Panc1 (cell line): ENCODE results near the gene MDM2. TPM values are rescaled to one million over a fixed set of nuclear protein-coding genes. Genes with fewer than 3 reads are reported as not detected.

Experiments used
- ATAC-seq: fragments of 200-7000 bp; cut with Tn5 transposase; 2 replicates; pipeline ENCODE4 v1.9.1; 2020; ENCODE audit warnings: mild to moderate bottlenecking, moderate library complexity
- BruUV-seq: library from RNA; stranded (reverse); fragments of 400-500 nt; replicated peaks from 2 replicates; lab custom pipeline; 2021; lab: Mats Ljungman, UMichigan
- CTCF ChIA-PET: fragments of 300-600 bp; sonication (Branson Sonifier 250); formaldehyde crosslinking; loops from one replicate; lab custom pipeline; 2022; ENCODE audit warnings: antibody characterized with exemption; lab: Charles Lee
- POLR2A ChIA-PET: fragments of 300-600 bp; sonication (Branson Sonifier 250); formaldehyde crosslinking; loops from one replicate; lab custom pipeline; 2022; ENCODE audit warnings: antibody characterized with exemption; lab: Charles Lee
- DNase-seq: peaks from one replicate; pipeline ENCODE4 v3.0.0-alpha.2; 2010; ENCODE audit warnings: low read depth, low spot score
- H3K27ac ChIP-seq: 2 replicates; pipeline ENCODE4 v1.5.1; 2011; ENCODE audit warnings: mild to moderate bottlenecking, low read length, inconsistent platforms
- H3K27me3 ChIP-seq: fragments of 200-500 bp; sonication (Bioruptor generic); 2 replicates; pipeline ENCODE4 v1.6.0; 2014; ENCODE audit warnings: low read length, inconsistent platforms; ENCODE audit not compliant: control insufficient read depth, insufficient read depth
- H3K36me3 ChIP-seq: fragments of 200-500 bp; sonication (Bioruptor generic); 2 replicates; pipeline ENCODE4 v1.5.1; 2014; ENCODE audit warnings: inconsistent platforms, mild to moderate bottlenecking, low read length, moderate library complexity; ENCODE audit not compliant: control insufficient read depth, insufficient read depth
- H3K4me1 ChIP-seq: 2 replicates; pipeline ENCODE4 v1.5.1; 2011; ENCODE audit warnings: inconsistent platforms, mild to moderate bottlenecking, low read length, moderate library complexity; ENCODE audit not compliant: control insufficient read depth, insufficient read depth
- H3K4me3 ChIP-seq, 2 experiments: 2 replicates each; pipeline ENCODE4 v1.5.1; 2011 to 2012; ENCODE audit warnings: low read depth in 2 of 2, low read length in 2 of 2, mild to moderate bottlenecking in 2 of 2, inconsistent platforms in 1 of 2, moderate library complexity in 1 of 2
- H3K9me3 ChIP-seq: fragments of 200-500 bp; sonication (Bioruptor generic); 2 replicates; pipeline ENCODE4 v1.5.1; 2014; ENCODE audit warnings: low read depth, mild to moderate bottlenecking, inconsistent platforms, low read length, moderate library complexity; ENCODE audit not compliant: control insufficient read depth, insufficient read depth
- POLR2AphosphoS5 ChIP-seq: IDR thresholded peaks from 2 replicates; pipeline ENCODE4 v1.6.1; 2012; ENCODE audit warnings: mild to moderate bottlenecking, low read depth, low read length, moderate library complexity
- SIN3A ChIP-seq: IDR thresholded peaks from 2 replicates; pipeline ENCODE4 v1.6.1; 2012; ENCODE audit warnings: low read depth, mild to moderate bottlenecking, low read length, moderate library complexity, borderline replicate concordance; ENCODE audit not compliant: insufficient read depth
- TCF7L2 ChIP-seq: IDR thresholded peaks from 2 replicates; pipeline ENCODE4 v1.6.1; 2011; ENCODE audit warnings: mild to moderate bottlenecking, low read depth, low read length, inconsistent platforms
- in situ Hi-C: cut with HindIII; loops from 2 replicates; pipeline ENCODE4 v1.10.0; 2016; ENCODE audit warnings: low sequenced_read_pairs, low pct_unique_long_range_greater_than_20kb
- intact Hi-C: fragments of 100-400 bp; cut with micrococcal nuclease; formaldehyde crosslinking; loops from one replicate; pipeline ENCODE4 v1.10.0; 2022; ENCODE audit not compliant: unreplicated experiment
- total RNA-seq: library from RNA; stranded (reverse); gene quantifications from one replicate; pipeline ENCODE4 v1.2.1, GENCODE V29; 2021; ENCODE audit not compliant: unreplicated experiment
- TF ChIP-seq, protein P1 (sequence below): fragments of 450-650 bp; IDR thresholded peaks from 2 replicates; pipeline ENCODE4 v1.5.1; 2017; ENCODE audit warnings: mild to moderate bottlenecking
- TF ChIP-seq, protein P2 (sequence below), 2 experiments: IDR thresholded peaks; 2 replicates each; pipeline ENCODE4 v1.6.1; 2011 to 2012; ENCODE audit warnings: low read depth in 2 of 2, control low read depth in 1 of 2, low read length in 1 of 2, mild to moderate bottlenecking in 1 of 2, moderate library complexity in 1 of 2; ENCODE audit not compliant: insufficient read depth in 1 of 2

The MDM2 gene
- total RNA-seq, 1 experiment from 2014 or later: 101 TPM

DNA sequence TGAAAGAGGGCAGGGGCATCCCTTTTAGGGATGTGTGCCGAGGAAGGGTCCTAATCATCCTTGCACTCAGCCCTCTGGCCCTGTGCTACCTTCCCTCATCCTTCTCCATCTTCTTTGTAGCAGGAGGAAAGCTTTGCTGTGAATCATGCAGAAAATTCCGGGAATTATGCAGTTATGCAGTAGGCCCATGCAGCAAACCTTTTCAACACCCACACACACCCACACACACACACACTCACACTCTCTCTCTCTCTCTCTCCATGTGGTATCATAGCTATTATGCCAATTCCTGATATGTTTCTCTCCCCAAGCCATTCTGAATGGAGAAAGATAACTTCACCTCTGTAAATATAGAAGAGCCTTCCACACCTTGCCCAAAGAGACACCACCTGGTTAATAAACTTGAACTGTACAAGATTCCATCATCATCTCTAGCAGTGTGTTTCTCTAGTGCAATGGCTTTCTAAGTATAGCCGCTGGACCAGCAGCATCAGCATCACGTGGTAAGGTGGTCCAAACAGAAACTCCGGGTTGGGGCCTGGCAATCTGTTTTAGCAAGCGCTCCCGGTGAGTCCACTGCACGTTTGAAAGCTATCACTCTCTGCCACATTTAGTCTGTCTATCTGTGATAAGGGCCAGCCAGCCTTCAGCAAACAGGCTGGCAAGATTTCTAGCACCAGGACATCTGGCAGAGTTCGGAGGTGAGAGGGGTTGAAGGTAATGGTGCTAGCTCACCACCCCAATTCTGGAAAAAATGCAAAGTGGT, 57.6 kb downstream of the MDM2 start:
- Histone ChIP-seq H3K27ac (no peak overlapping the region), H3K36me3 (no peaks in the 10 kb centered on the region), H3K9me3 (no peaks in the 10 kb centered on the region), H3K4me3 (no peak overlapping the region), H3K27me3 (no peaks in the 10 kb centered on the region), H3K4me1 (no peaks in the 10 kb centered on the region)
- POLR2A ChIA-PET: no interaction called here
- intact Hi-C loops (loop anchor here (2.0 kb wide), 1 partner anchor 205 kb away; no protein-coding TSS in a partner anchor), in situ Hi-C loops (no loop called here)
- BruUV-seq: no TSS peak
- ATAC-seq (no peak), DNase-seq (no peak)
- CTCF ChIA-PET: no interaction called here
- TF ChIP-seq, protein P1, sequence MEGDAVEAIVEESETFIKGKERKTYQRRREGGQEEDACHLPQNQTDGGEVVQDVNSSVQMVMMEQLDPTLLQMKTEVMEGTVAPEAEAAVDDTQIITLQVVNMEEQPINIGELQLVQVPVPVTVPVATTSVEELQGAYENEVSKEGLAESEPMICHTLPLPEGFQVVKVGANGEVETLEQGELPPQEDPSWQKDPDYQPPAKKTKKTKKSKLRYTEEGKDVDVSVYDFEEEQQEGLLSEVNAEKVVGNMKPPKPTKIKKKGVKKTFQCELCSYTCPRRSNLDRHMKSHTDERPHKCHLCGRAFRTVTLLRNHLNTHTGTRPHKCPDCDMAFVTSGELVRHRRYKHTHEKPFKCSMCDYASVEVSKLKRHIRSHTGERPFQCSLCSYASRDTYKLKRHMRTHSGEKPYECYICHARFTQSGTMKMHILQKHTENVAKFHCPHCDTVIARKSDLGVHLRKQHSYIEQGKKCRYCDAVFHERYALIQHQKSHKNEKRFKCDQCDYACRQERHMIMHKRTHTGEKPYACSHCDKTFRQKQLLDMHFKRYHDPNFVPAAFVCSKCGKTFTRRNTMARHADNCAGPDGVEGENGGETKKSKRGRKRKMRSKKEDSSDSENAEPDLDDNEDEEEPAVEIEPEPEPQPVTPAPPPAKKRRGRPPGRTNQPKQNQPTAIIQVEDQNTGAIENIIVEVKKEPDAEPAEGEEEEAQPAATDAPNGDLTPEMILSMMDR: no peak
- TF ChIP-seq POLR2AphosphoS5 (no peak), SIN3A (no peak), TCF7L2 (no peak)
- TF ChIP-seq, protein P2, sequence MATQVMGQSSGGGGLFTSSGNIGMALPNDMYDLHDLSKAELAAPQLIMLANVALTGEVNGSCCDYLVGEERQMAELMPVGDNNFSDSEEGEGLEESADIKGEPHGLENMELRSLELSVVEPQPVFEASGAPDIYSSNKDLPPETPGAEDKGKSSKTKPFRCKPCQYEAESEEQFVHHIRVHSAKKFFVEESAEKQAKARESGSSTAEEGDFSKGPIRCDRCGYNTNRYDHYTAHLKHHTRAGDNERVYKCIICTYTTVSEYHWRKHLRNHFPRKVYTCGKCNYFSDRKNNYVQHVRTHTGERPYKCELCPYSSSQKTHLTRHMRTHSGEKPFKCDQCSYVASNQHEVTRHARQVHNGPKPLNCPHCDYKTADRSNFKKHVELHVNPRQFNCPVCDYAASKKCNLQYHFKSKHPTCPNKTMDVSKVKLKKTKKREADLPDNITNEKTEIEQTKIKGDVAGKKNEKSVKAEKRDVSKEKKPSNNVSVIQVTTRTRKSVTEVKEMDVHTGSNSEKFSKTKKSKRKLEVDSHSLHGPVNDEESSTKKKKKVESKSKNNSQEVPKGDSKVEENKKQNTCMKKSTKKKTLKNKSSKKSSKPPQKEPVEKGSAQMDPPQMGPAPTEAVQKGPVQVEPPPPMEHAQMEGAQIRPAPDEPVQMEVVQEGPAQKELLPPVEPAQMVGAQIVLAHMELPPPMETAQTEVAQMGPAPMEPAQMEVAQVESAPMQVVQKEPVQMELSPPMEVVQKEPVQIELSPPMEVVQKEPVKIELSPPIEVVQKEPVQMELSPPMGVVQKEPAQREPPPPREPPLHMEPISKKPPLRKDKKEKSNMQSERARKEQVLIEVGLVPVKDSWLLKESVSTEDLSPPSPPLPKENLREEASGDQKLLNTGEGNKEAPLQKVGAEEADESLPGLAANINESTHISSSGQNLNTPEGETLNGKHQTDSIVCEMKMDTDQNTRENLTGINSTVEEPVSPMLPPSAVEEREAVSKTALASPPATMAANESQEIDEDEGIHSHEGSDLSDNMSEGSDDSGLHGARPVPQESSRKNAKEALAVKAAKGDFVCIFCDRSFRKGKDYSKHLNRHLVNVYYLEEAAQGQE (IDR thresholded peaks at IDR 0.05; ENCODE audit: insufficient read depth in 1 of 2, low read depth in 2 of 2, low read length in 1 of 2): no peak

DNA sequence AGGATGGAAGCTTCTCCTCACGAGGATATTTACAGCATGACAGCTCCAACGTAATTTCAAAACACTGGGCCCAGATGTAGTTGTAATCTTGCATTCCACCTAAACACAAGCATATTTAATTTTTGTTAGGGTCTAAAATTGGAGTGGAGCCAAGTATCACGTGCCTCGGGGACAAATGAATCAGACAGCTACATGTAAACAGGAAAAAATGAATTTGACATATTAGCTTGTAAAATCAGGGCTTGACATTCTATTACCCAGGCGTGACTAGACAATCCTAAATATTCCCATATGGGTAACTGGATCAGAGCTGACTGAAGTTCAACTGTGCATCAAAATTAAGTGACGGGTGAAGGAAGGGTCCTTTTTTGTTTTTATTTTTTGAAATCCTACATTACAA, 59.0 kb downstream of the MDM2 start:
- Histone ChIP-seq H3K27ac (no peak overlapping the region), H3K36me3 (no peaks in the 10 kb centered on the region), H3K27me3 (no peaks in the 10 kb centered on the region), H3K4me3 (no peak overlapping the region), H3K9me3 (no peaks in the 10 kb centered on the region), H3K4me1 (no peaks in the 10 kb centered on the region)
- in situ Hi-C loops: no loop called here
- no peak for ATAC-seq
- intact Hi-C loops: no loop called here
- BruUV-seq: no TSS peak
- no peak for DNase-seq
- CTCF ChIA-PET: no interaction called here
- TF ChIP-seq, protein P2 (IDR thresholded peaks at IDR 0.05; ENCODE audit: insufficient read depth in 1 of 2, low read depth in 2 of 2, low read length in 1 of 2): no peak
- TF ChIP-seq, protein P1: no peak
- no peak for TF ChIP-seq POLR2AphosphoS5
- no peak for TF ChIP-seq TCF7L2
- no peak for TF ChIP-seq SIN3A
- POLR2A ChIA-PET: no interaction called here
